ENCODE data around the gene PRPS1.
"Not testable (repeated sequence)": the region's sequence is repeated elsewhere in the genome, so short reads cannot be mapped to it uniquely, and the experiment has no call there.

PRPS1 gene

DNA sequence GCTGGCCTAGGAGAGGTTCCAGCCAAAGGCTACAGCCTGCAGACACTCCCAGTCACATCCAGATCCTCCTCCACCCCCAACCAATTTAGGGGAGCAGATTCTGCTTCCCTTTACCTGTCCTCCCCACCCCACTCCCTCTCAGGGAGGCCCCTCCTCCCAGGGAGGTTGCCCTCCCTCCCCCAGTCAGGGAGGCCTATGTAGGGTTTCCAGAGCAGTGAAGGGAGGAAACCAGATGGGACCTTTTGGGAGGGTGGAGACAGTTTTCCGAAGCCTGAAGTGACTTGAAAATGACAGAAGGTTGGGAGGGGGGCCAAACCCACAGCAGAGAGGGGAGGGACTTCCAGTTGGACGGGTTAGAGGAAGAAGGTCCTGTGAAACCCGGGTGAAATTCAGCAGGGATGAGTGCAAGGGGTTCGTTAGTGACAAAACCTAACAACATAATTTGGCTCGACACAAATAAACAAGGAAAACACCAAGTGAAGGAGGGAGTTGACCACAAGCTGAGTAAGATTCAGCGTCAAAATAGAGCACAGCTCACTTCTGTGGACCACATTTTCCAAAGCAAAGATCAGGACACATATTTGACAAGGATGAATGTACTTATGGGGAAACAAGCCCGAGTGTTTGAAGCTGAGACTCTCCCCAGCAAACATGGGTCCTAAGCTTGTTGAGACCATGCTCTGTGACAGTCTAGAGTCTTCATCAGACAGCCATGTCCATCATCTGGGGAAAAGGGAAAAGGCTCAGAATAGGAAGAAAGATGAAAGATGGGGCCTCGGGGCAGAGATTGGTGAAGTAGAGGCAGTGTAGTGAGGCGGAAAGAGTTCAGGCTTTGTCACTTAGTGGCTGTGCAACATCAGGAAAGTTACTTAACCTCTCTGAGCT, 46.4 kb downstream of the PRPS1 start:
- DNase-seq (ENCODE audit: low spot score) = no peak

DNA sequence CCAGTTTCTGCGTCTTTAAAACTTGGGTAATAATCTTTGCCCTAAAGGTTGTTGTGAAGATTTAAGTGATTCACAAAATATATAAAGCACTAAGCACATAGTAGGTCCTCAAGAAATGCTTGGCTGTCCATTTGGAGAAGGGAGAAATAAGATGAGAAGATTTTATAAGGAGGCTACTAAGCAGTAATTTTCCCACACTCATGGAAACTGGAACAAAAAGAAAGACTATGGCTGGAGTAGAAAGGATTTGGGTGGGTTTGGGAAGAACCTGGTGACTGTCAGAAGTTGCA, 47.0 kb downstream of the PRPS1 start:
- no peak for DNase-seq (ENCODE audit: low spot score)

- DNase-seq (ENCODE audit: low spot score) = no peak
Observed at GRCh38 chrX:107675823-107676555, 47.7 kb downstream of the PRPS1 start.

DNA sequence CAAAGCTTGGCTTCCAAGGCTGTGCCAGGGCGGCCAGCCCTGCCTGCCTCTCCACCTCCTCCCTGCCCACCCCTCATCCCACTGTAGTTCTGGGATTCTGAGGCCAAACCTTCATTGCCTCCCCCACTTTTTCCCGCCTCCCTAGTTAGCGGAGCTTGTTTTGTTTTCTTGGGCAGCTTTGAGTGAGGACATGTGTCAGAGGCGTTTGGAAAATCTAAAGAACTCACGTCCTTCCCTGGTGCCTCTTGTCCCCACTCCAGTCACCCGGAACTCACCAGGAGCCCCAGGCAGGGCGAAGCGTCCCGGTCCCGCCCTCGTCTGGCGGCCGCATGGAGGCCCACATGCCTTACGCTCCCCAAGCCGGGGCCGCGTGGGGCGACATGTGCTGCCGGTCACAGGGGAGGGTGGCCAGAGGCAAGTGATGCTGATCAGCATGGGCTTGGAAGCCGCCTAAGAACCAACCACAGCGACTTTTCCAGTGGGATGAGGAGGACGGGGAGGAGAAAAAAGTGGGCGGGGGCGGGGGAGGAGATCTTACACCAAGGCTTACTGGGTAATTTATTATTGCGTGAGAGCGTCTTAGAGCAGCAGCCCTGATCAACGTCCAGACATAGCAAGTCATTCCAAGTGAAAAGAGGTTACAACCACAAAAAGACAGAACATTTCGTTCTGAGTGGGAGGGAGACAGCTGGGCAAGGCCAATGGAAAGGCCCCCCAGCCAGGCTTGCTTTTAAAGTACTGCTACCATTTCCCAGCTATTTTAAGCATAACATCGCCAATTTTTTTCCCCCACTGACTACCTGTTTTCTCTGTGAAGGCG, 48.5 kb downstream of the PRPS1 start:
- DNase-seq (ENCODE audit: low spot score) = peak; percentile 88

DNA sequence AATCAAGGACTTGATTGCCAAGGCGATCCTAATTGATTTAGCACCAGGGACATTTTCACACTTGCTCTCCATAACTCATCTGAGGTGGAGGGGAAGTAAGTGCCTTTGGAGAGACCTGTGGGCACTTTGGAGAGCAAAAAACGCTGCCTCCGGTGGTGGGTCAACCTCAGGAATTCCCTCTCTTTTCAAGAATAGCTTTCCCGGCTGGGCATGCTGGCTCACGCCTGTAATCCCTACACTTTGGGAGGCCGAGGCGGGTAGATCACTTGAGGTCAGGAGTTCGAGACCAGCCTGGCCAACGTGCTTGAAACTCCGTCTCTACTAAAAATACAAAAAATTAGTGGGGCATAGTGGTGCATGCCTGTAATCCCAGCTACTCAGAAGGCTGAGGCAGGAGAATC, 49.2 kb downstream of the PRPS1 start:
- peak; percentile 34 for DNase-seq (ENCODE audit: low spot score)

- no peak for DNase-seq (ENCODE audit: low spot score)
Observed at GRCh38 chrX:107677909-107678308, 49.6 kb downstream of the PRPS1 start.

- DNase-seq (ENCODE audit: low spot score) = peak; percentile 50
Observed at GRCh38 chrX:107678957-107679740, 50.8 kb downstream of the PRPS1 start.

DNA sequence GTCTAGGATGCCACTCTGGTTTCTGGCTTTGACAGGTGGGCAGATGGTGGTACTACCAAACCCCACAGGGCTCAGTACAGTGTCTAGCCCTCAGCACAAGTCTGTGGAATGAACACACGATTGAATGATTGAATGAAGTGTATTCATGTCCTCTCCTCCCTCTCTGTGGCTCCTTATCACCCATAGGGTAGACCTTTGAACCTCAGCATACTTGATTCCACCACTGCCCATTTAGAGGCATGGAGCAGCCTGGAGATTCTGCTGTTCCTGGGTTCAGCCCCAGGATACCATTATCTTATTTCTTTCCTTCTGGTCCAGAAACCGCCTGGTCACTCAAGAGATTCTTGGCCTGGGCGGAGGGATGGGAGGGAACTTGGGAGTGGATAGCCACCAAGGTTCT, 53.9 kb downstream of the PRPS1 start:
- no peak for DNase-seq (ENCODE audit: low spot score)

DNA sequence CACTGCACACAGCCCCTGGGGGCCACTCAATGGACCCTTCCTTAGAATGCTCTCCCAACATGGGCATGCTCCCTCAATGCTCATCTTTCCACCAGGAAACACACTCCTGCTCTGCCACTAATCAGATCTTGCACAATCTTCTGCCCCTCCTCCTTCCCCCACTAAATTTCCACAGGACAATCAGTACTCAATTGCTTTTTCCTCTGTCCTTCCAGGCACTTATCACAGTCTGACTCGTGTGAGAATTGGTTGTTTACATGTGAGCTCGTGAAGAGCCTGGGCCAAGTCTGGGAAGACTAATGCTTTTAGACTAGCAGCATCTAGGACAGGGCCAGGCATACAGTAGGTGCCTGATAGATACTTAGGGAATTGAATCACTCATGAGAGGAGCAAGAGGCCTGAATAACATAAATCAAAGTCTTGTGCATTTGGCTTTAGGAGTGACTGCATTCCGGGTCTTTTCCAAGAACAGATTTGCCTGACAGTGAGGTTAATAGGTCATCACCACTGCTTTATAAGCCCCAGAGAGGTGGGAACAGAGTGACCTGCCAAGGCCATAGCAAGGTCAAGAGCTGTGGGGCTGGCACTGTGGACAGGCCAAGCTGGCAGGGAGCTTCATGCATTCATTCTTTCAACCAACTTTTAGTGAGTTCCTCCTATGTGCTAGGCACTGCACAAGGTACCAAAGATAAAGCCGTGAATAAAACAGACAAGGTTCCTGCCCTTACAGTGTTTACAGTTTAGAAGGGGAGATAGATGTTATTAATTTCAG, 55.0 kb downstream of the PRPS1 start:
- DNase-seq (ENCODE audit: low spot score) = no peak

DNA sequence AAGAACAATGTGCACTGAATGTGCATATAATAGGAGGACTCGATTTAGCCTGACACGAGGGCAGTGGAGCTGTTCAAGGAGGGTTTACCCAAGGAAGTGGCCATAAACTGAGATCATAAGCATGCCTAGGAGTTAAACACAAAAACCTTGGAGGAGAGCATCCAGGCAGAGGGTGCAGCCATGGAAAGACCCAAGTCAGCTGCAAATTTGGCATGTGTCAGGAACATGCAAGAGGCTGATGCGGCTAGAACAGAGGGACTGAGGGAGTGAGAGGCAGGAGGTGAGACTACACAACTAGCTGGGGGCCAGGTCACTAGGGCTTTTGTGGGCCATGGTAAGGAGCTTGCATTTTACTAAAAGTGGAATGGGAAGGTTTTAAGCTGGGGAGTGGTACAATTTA, 55.6 kb downstream of the PRPS1 start:
- DNase-seq (ENCODE audit: low spot score) = no peak

- peak; percentile 86 for DNase-seq (ENCODE audit: low spot score)
Observed at GRCh38 chrX:107684956-107685385, 56.7 kb downstream of the PRPS1 start.

DNA sequence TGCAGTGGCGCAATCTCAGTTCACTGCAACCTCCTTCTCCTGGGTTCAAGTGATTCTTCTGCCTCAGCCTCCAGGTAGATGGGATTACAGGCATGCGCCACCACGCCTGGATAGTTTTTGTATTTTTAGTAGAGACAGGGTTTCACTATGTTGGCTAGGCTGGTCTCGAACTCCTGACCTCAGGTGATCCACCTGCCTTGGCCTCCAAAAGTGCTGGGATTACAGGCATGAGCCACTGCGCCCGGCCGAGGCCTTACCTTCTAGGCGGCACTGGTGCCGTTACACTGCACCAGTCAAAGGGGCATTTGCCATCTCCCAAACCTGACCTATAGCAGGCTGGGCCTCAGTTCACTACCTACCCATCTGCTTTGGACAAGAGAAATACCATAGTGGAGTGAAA, 57.3 kb downstream of the PRPS1 start:
- not testable (repeated sequence) for DNase-seq (ENCODE audit: low spot score)

GRCh38 chrX:107686026-107686425, 57.7 kb downstream of the PRPS1 start:
- peak; percentile 48 for DNase-seq (ENCODE audit: low spot score)

- DNase-seq (ENCODE audit: low spot score) = peak; percentile 88
Observed at GRCh38 chrX:107686792-107687191, 58.5 kb downstream of the PRPS1 start.

DNA sequence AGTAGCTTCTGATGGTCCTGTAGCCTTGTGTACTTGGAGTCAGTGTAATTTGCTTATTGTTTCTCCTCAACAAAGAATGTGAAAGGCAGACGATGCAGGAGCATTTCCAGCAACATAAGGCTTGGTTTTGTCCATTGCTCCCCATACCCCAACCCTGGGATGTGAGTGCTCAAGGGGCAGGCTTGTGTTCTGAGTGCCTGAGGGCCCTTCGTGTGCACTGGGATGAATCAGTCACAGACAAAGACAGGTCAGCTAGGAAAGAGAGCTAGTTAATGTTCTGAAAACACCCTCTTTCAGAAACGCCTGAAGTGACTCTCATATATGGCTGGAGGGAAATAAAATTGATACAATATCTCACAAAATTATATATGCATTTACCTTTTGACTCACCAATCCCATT, 59.1 kb downstream of the PRPS1 start:
- DNase-seq (ENCODE audit: low spot score) = peak; percentile 34

DNA sequence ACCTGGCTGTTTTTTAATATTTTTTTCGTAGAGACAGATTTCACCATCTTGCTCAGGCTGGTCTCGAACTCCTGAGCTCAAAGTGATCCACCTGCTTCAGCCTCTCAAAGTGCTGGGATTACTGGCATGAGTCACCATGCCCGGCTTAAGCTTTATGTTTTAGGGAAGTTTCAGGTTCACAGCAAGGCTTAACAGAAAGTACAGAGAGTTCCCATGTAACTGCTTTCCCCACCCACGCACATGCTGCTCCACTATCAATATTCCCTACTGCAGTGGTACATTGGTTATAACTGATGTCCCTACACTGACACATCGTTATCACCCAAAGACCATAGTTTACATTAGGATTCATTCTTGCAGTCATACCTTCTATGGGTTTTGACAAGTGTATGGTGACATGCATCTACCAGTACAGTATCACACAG, 62.7 kb downstream of the PRPS1 start:
- no peak for DNase-seq (ENCODE audit: low spot score)

DNA sequence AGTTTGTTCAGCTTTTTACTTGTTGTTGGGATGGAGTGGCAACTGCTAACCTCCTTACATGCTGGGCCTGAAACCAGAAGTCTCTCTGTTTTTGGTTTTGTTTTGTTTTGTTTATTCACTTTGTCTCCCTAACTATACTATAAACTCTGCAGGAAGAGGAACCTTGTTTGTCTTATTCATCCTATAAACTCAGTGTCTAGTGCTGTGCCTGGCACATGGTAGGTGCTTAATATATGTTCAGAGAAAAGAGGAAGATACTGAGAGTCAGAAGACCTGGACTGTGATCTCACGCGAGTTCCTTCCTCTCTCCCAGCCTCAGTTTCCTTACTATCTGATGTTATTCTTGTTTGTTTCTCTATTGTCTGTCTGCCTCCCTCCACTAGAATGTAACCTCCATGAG, 71.3 kb downstream of the PRPS1 start:
- DNase-seq (ENCODE audit: low spot score) = no peak

DNA sequence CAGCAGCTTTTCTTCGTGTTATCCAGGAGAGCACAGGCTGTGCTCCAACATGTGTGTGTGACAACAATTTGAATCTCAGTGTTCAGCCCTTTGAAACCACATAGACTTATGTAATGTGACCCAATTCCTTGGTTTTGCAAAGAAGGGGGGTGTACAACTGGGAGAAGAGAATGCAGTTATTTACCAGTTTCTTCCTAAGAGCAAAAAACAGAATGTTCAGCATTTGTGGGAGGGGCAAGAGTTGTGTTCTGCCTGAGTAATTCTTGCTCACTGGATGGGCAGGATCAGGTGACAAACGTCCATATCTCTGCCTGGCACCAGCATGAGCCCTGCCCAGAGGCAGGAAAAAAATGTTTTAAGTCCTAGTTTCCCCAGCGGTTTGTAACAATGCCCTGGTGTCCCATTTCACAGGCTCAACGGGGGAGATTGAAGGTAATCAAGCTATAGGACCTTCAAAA, 72.0 kb downstream of the PRPS1 start:
- DNase-seq (ENCODE audit: low spot score) = peak; percentile 58
